Neural cell (in vitro differentiated cells): ENCODE data around the gene TGM4.

Experiments used
- MXI1 ChIP-seq: fragments of 450-650 bp; conservative IDR thresholded peaks from 2 replicates; pipeline ENCODE4 v1.6.1; 2014; ENCODE audit warnings: antibody characterized with exemption, mild to moderate bottlenecking; ENCODE audit not compliant: poor library complexity, severe bottlenecking
- REST ChIP-seq: IDR thresholded peaks from 2 replicates; pipeline ENCODE4 v1.6.1; 2012; ENCODE audit warnings: borderline replicate concordance
- TF ChIP-seq, protein P1 (sequence below): fragments of 450-650 bp; IDR thresholded peaks from 2 replicates; pipeline ENCODE4 v1.5.1; 2014; ENCODE audit warnings: antibody characterized with exemption, mild to moderate bottlenecking, moderate library complexity; ENCODE audit not compliant: poor library complexity, severe bottlenecking

- no peak for TF ChIP-seq REST
- TF ChIP-seq, protein P1, sequence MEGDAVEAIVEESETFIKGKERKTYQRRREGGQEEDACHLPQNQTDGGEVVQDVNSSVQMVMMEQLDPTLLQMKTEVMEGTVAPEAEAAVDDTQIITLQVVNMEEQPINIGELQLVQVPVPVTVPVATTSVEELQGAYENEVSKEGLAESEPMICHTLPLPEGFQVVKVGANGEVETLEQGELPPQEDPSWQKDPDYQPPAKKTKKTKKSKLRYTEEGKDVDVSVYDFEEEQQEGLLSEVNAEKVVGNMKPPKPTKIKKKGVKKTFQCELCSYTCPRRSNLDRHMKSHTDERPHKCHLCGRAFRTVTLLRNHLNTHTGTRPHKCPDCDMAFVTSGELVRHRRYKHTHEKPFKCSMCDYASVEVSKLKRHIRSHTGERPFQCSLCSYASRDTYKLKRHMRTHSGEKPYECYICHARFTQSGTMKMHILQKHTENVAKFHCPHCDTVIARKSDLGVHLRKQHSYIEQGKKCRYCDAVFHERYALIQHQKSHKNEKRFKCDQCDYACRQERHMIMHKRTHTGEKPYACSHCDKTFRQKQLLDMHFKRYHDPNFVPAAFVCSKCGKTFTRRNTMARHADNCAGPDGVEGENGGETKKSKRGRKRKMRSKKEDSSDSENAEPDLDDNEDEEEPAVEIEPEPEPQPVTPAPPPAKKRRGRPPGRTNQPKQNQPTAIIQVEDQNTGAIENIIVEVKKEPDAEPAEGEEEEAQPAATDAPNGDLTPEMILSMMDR = no peak
- TF ChIP-seq MXI1 = no peak
These were observed 88.4 kb downstream of the TGM4 start for GRCh38 chr3:44962621-44963393.
